Loucy (cell line): ENCODE results near the gene CEP152.

Source experiments
- H2AFZ ChIP-seq: fragments of 200-600 bp; sonication (generic); 2 replicates; pipeline ENCODE4 v1.6.0; 2016; ENCODE audit warnings: antibody characterized with exemption, mild to moderate bottlenecking, low read length, moderate library complexity
- H3F3A ChIP-seq: fragments of 200-600 bp; 2 replicates; pipeline ENCODE4 v1.6.0; 2016; ENCODE audit warnings: antibody characterized with exemption, low read depth, mild to moderate bottlenecking
- H3K27me3 ChIP-seq: fragments of 200-600 bp; sonication (generic); 2 replicates; pipeline ENCODE4 v1.6.1; 2014; ENCODE audit warnings: low read length, mild to moderate bottlenecking; ENCODE audit not compliant: insufficient read depth, poor library complexity, severe bottlenecking
- H3K36me3 ChIP-seq: fragments of 200-600 bp; sonication (generic); 2 replicates; pipeline ENCODE4 v1.6.1; 2016; ENCODE audit warnings: low read length; ENCODE audit not compliant: insufficient read depth
- H3K4me1 ChIP-seq: fragments of 200-600 bp; sonication (generic); 2 replicates; pipeline ENCODE4 v1.5.1; 2014; ENCODE audit warnings: low read length, mild to moderate bottlenecking; ENCODE audit not compliant: insufficient read depth, poor library complexity, severe bottlenecking
- H3K4me2 ChIP-seq: fragments of 200-600 bp; sonication (generic); 2 replicates; pipeline ENCODE4 v1.6.0; 2014; ENCODE audit warnings: antibody characterized with exemption, low read length, low read depth, mild to moderate bottlenecking; ENCODE audit not compliant: poor library complexity, severe bottlenecking
- H3K4me3 ChIP-seq: fragments of 200-600 bp; sonication (generic); 2 replicates; pipeline ENCODE4 v1.5.1; 2014; ENCODE audit warnings: low read length, mild to moderate bottlenecking, mixed read lengths; ENCODE audit not compliant: poor library complexity, severe bottlenecking
- H3K79me2 ChIP-seq: fragments of 200-600 bp; sonication (generic); 2 replicates; pipeline ENCODE4 v1.6.1; 2014; ENCODE audit warnings: low read length; ENCODE audit not compliant: insufficient read depth
- H3K9ac ChIP-seq: fragments of 200-600 bp; sonication (generic); 2 replicates; pipeline ENCODE4 v1.6.0; 2014; ENCODE audit warnings: mild to moderate bottlenecking, low read depth, low read length, moderate library complexity; ENCODE audit not compliant: poor library complexity, severe bottlenecking
- H3K9me2 ChIP-seq: fragments of 200-600 bp; sonication (generic); replicated peaks from 2 replicates; pipeline ENCODE4 v1.6.1; 2016; ENCODE audit warnings: low read depth, low read length, mixed read lengths
- H3K9me3 ChIP-seq: fragments of 200-600 bp; sonication (generic); 2 replicates; pipeline ENCODE4 v1.6.1; 2014; ENCODE audit warnings: mild to moderate bottlenecking, antibody characterized with exemption, low read length, low read depth; ENCODE audit not compliant: insufficient read depth
- H4K20me1 ChIP-seq: fragments of 200-600 bp; sonication (generic); 2 replicates; pipeline ENCODE4 v1.6.0; 2014; ENCODE audit warnings: antibody characterized with exemption, low read length, mild to moderate bottlenecking; ENCODE audit not compliant: insufficient read depth, poor library complexity, severe bottlenecking
- EZH2phosphoT487 ChIP-seq: fragments of 200-600 bp; IDR thresholded peaks from 2 replicates; pipeline ENCODE4 v1.6.1; 2018; ENCODE audit warnings: antibody characterized with exemption, mild to moderate bottlenecking, moderate library complexity, borderline replicate concordance
- TF ChIP-seq, protein P1 (sequence below): fragments of 200-600 bp; sonication (generic); conservative IDR thresholded peaks from 2 replicates; pipeline ENCODE4 v1.5.1; 2014; ENCODE audit warnings: mild to moderate bottlenecking, antibody characterized with exemption, low read length

CEP152 gene

DNA sequence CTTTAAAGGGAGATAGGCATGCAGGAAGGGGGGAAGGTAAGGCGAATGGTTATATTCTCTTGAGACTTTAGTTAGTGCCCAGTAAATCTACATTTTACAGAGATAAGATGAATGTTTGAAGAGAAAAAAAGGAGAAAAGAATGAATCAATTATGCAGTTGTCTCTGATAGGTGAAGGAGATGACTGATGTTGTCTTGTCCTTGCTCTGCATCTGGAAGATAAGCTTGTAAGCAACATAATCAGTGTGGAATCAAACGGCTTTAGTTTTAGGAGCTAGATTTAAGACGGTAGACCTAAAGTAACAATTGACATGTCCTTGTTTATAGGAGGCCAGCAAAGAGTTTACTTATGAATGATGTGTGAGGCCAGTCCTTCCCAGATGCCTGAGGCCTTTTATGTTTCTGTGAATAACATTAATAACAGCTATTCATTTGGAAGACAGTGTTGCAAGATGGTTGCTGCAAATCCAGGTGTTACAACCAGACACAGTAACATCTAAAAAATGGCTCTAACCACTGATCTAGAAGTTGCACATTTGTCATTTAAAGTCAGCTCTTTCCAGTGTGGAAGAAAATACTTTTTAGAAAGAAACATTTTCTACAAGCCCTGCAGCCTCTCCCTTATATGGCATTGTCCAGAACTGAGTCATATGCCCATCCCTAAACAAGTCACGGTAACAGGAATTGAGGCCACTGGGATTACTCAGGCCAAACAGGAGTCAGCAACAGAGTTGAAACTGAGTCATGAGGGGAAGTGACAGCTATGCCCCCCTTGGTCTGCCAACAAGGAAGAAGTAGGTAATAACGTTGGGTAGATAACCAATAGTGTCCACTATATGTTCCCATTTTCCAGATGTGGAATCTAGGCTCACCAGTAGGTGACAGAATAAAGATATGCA, 87.9 kb downstream of the CEP152 start:
- Histone ChIP-seq H3K4me1 (no peaks in the 10 kb centered on the region), H4K20me1 (no peaks in the 10 kb centered on the region), H3K4me2 (no peak overlapping the region), H3K27me3 (no peaks in the 10 kb centered on the region), H3K9ac (no peak overlapping the region), H3F3A (no peaks in the 10 kb centered on the region), H3K9me2 (no peaks in the 10 kb centered on the region), H3K36me3 (peaks cover 4% of the 10 kb centered on the region; the same call in 1 of the 2 replicates), H3K4me3 (no peak overlapping the region), H3K79me2 (no peaks in the 10 kb centered on the region), H2AFZ (no peak overlapping the region), H3K9me3 (no peaks in the 10 kb centered on the region)
- TF ChIP-seq, protein P1, sequence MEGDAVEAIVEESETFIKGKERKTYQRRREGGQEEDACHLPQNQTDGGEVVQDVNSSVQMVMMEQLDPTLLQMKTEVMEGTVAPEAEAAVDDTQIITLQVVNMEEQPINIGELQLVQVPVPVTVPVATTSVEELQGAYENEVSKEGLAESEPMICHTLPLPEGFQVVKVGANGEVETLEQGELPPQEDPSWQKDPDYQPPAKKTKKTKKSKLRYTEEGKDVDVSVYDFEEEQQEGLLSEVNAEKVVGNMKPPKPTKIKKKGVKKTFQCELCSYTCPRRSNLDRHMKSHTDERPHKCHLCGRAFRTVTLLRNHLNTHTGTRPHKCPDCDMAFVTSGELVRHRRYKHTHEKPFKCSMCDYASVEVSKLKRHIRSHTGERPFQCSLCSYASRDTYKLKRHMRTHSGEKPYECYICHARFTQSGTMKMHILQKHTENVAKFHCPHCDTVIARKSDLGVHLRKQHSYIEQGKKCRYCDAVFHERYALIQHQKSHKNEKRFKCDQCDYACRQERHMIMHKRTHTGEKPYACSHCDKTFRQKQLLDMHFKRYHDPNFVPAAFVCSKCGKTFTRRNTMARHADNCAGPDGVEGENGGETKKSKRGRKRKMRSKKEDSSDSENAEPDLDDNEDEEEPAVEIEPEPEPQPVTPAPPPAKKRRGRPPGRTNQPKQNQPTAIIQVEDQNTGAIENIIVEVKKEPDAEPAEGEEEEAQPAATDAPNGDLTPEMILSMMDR = no peak
- no peak for TF ChIP-seq EZH2phosphoT487

DNA sequence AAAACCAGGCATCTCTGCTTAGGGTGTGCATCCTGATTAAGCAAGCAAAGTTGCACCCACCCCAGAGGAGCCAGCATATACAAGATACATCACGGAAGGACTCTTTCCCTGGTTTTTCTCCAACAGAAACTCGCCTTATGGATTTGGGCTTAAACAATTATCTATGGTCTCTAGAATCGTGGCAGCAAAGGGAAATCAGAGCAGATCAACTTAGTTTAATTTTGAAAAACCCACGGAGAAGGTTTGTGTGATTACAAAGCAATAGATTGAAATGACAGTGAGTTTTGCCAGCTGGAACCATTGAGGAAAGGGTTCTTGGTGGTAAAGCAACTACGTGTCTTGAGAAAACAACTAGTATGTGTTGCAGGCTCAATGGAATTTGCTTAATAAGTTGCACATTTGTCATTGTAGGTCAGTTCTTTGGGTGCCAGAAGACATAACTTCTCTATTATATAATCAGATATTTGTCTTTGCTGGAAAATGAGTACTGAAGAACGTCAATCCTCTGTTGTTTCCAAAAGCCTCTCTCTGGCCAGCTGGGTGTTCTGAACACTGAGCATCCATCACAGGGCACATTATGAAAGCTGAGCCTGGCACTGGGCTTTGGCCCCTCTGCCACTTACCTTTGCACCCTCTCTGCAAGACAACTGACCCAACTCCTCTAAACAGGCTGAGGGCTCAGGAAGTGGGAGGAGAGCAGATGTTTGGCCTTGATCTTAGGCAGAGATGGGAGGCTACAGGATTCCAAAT, 89.6 kb downstream of the CEP152 start:
- no peak overlapping the region for H3K4me2 ChIP-seq
- H4K20me1 ChIP-seq = no peaks in the 10 kb centered on the region
- H3K36me3 ChIP-seq = no peaks in the 10 kb centered on the region
- TF ChIP-seq, protein P1 = no peak
- TF ChIP-seq EZH2phosphoT487 = no peak
- peaks cover 6% of the 10 kb centered on the region; the same call in 1 of the 2 replicates for H3K9me3 ChIP-seq
- H3K27me3 ChIP-seq = no peaks in the 10 kb centered on the region
- H3K4me1 ChIP-seq = no peaks in the 10 kb centered on the region
- no peaks in the 10 kb centered on the region for H3K9me2 ChIP-seq
- H3K9ac ChIP-seq = no peak overlapping the region
- H3K79me2 ChIP-seq = no peaks in the 10 kb centered on the region
- H3K4me3 ChIP-seq = no peak overlapping the region
- no peak overlapping the region for H2AFZ ChIP-seq
- H3F3A ChIP-seq = no peaks in the 10 kb centered on the region

DNA sequence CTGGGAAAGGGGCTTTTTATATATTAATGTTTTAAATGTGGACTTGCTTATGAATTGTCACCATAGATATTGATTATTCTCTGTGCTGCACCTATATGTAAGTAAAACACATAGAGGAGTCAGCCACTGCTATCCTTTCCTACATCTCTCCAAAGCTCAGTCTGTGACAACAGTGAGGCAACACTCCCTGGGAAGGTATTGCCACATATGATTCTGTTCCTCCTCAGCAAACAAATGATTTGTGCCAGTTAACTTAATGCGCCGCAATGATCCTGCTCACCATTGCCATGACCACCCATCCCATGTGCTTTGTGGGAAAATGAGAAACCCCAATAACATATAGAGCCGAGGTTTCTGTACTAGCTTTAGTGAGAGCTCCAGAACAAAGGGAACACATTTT, 90.2 kb downstream of the CEP152 start:
- no peaks in the 10 kb centered on the region for H3K79me2 ChIP-seq
- no peaks in the 10 kb centered on the region for H3K4me1 ChIP-seq
- no peaks in the 10 kb centered on the region for H3F3A ChIP-seq
- H2AFZ ChIP-seq = no peak overlapping the region
- no peaks in the 10 kb centered on the region for H3K9me2 ChIP-seq
- H3K27me3 ChIP-seq = no peaks in the 10 kb centered on the region
- H3K4me3 ChIP-seq = no peak overlapping the region
- H3K4me2 ChIP-seq = no peak overlapping the region
- no peaks in the 10 kb centered on the region for H4K20me1 ChIP-seq
- TF ChIP-seq, protein P1 = no peak
- TF ChIP-seq EZH2phosphoT487 = no peak
- H3K9me3 ChIP-seq = peaks cover 11% of the 10 kb centered on the region
- no peak overlapping the region for H3K9ac ChIP-seq
- H3K36me3 ChIP-seq = no peaks in the 10 kb centered on the region
